Right ventricle myocardium inferior (tissue), 1 donor: Measurements from ENCODE around the gene GPR65. TPM values are rescaled to one million over a fixed set of nuclear protein-coding genes. Genes with fewer than 3 reads are reported as not detected.
"Not testable (repeated sequence)": the region's sequence is repeated elsewhere in the genome, so short reads cannot be mapped to it uniquely, and the experiment has no call there.

Experiments used
- ATAC-seq: fragments of 200-7000 bp; cut with Tn5 transposase; one replicate; pipeline ENCODE4 v1.9.1; 2020; ENCODE audit warnings: mild to moderate bottlenecking, moderate library complexity
- DNase-seq: peaks from one replicate; pipeline ENCODE4 v3.0.0; 2021; ENCODE audit errors: missing footprints
- intact Hi-C: fragments of 100-400 bp; cut with DNase I; formaldehyde crosslinking; loops from one replicate; pipeline ENCODE4 v1.11.0; 2022
- total RNA-seq: library from RNA; stranded (reverse); fragmentation: NEBNext Ultra II Directional; extraction: Animal tissue kit (Norgen Biotek cat#: 25700); gene quantifications from one replicate; pipeline ENCODE4 v1.2.1, GENCODE V29; 2021
- donor health status: DM: no; HTN: yes; CAD: no; lungs with severe emphysema.

GPR65 gene
- total RNA-seq, 1 donor from 2014 or later: 0.62 TPM

DNA sequence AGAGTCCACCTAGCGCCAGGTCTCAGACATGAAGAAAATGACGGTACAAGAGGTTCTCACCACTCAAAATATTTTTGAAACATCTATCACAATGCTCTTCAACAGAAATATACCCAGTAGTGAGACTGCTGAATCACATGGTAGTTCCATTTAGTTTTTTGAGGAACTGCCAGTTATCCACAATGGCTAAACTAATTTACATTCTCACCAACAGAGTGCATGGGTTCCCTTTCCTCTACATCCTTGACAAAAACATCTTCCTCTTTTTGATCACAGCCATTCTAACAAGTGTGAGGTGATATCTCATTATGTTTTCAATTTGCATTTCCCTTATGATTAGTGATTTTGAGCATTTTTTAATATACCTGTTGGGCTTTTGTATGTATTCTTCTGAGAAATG is 5.7 kb upstream of the GPR65 start:
- ATAC-seq: no peak
- intact Hi-C loops: no loop called here

DNA sequence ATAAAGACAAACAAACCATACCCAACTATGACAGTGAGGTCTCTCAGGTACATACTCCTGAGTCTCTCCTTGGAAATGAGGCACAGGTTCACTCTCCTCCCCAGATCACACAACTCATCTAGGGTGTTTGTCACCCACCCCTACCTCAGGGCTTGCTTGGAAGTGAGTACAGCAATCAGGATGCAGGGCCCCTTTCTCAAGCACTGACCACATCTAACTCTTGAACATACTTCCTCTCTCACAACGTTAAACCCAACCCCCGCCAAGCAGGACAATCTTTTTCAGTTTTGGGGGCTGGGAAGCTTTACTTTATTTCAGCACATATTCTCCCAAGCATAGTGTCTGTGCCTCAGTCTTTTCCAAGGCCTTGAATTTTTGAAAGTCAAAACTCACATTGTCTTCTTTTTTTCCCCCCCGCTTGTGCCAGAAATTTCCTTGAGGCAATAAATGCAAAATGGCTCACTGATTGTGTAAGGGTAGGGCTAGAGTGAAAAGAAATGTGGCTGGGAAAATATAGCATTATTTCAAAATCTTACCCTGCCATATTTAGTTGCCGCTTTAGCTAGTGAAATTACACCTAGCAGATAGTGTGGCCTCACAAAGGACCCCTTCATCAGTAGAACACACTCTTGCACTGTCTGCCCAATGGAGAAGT is 2.4 kb upstream of the GPR65 start:
- no peak for DNase-seq
- no peak for ATAC-seq
- intact Hi-C loops: no loop called here

More for the DNA sequence above, 5.7 kb upstream of the GPR65 start:
- DNase-seq: no peak

DNA sequence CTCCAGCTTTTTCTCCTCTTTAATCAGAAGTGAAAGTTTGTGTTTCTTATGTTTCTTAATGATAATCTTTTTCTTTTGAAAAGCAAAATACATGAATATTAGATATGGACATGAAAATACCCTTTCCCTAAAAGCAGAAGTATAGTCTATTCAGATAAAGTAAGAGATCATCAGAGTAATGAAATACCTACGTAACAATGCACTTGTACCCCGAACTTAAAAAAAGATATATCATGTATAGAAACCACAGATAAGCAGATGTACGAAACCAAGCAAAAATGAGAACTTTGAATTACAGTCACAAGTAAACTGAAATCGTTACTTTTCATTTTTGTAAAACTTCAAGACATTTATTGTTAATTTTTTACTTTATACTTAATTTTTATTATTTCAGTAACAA is 1.5 kb upstream of the GPR65 start:
- no peak for ATAC-seq
- intact Hi-C loops: no loop called here

DNA sequence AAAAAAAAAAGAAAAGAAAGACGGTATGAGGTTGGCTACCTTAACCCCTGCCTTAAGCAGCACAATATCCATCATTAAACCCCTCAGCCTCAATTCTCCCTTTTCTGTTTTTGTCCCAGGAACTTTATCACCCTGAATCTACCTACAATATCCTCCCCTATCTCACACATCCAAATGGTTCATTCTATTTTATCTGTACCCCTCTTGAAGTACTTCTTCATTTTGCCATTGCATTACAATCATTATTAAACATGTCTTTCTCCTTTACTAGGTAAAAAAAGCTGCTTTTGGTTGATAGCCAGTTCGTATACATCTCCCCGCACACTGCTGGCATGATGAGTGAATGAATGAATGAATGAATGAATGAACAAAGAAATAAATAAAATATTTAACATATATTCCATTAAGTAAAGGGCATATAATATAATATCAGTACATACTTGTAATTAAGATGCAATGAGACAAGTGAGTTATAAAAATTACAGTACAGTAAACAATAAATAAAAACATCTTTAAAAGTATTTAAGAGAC is 364 bp upstream of the GPR65 start:
- ATAC-seq: no peak

More for the DNA sequence above, 1.5 kb upstream of the GPR65 start:
- DNase-seq: no peak

DNA sequence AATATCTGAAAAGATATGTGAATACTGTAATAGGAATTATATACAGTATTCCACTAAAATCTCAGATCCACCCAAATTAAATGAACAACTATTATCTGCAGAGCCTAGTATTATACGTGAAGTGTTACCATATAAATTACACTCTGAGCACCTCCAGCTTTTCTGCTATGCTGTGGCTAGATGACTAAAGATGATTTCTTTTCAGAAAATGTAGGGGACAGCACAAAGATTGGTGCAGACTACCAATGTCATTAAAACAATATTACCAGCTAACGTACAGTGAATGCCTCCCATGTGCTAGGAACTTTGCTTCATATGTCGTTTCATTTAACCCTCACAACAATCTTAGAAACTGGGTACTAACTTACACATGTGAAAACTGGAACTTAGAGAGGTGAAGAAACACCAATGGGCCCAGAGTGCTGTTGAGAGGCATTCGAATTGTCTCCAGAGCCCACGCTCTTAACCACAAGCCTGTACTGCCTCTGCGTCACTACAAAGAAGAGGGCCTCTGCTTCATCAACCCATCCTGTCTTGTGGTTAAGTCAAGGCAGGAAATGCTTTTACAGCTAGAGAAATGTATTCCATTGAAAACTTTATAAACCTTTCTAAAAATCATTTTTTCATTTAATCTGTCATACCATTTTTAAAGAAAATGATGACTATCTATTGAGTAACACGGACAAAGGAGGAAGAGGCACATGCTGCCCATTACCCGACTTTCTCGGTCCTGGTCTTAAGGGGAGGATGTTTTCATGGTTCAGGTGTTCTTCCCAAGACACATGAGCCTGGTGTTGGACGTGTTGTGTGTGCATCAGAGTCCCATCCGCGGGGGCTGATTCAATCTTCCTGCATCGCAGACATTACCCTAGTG is 1.3 kb downstream of the GPR65 start:
- ATAC-seq (peak; percentile 37), DNase-seq (no peak)
- intact Hi-C loops: no loop called here

More for the DNA sequence above, 364 bp upstream of the GPR65 start:
- DNase-seq: no peak
- intact Hi-C loops: no loop called here

DNA sequence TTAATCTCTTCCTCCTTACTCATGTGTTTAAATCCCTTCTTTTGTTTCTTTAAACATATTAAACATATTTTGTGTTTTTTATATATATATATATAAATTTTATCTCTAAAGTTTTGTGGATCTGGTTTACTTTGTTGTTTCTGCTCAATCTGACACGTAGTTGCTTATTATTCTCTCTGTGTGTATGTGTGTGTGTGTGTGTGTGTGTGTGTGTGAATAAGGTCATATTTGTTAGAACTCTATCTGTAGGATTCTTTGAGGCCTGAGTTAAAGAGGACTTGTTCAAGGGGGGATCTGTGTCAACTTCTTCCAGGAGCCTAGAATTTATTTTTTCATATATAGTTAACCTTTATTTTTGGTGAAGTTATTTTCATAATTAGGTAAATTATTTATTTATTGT is 2.7 kb downstream of the GPR65 start:
- ATAC-seq: no peak
- intact Hi-C loops: no loop called here

GRCh38 chr14:88008039-88008742 is 3.3 kb downstream of the GPR65 start:
- no peak for DNase-seq
- intact Hi-C loops: no loop called here
- no peak for ATAC-seq

More for the DNA sequence above, 2.7 kb downstream of the GPR65 start:
- no peak for DNase-seq

- DNase-seq: no peak
- intact Hi-C loops: no loop called here
- ATAC-seq: no peak
These were observed 4.6 kb downstream of the GPR65 start for GRCh38 chr14:88009486-88009885.

GRCh38 chr14:88010331-88010730 is 5.4 kb downstream of the GPR65 start:
- intact Hi-C loops: loop anchor here (5.0 kb wide), 1 partner anchor 857 kb away; no protein-coding TSS in a partner anchor
- no peak for DNase-seq
- ATAC-seq: no peak

DNA sequence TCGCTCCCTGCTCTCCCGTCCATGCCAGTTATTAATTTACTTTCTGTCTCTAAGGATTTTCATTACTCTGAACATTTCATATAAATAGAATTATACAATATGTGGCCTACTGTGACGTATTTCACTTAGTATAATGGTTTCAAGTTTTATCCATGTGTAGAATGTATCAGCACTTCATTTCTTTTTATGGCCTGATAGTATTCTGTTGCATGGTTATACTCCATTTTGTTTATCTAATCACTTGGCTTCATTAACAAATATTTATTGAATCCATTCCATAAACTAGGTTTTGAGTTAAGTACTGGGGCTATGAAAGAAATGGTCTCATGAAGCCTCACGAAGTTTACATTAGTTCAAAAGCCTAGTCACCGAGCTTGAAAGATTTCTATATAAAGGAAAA is 7.6 kb downstream of the GPR65 start:
- intact Hi-C loops: loop anchor here (5.0 kb wide), 1 partner anchor 855 kb away; no protein-coding TSS in a partner anchor
- ATAC-seq (no peak), DNase-seq (no peak)

GRCh38 chr14:88013750-88014349 is 8.9 kb downstream of the GPR65 start:
- intact Hi-C loops: loop anchor here (2.0 to 5.0 kb wide), 2 partner anchors 155 to 853 kb away; no protein-coding TSS in a partner anchor
- ATAC-seq: peak; percentile 88
- DNase-seq: no peak

GRCh38 chr14:88016768-88017167 is 11.8 kb downstream of the GPR65 start:
- DNase-seq (no peak), ATAC-seq (no peak)
- intact Hi-C loops: no loop called here

- intact Hi-C loops: no loop called here
- ATAC-seq (no peak), DNase-seq (no peak)
These were observed 12.6 kb downstream of the GPR65 start for GRCh38 chr14:88017535-88017934.

- no peak for ATAC-seq
- intact Hi-C loops: no loop called here
These were observed 18.8 kb downstream of the GPR65 start for GRCh38 chr14:88023658-88024187.

GRCh38 chr14:88024252-88025086 is 19.5 kb downstream of the GPR65 start:
- intact Hi-C loops, ATAC-seq, DNase-seq: not testable (repeated sequence)

More at GRCh38 chr14:88023658-88024187, 18.8 kb downstream of the GPR65 start:
- no peak for DNase-seq

DNA sequence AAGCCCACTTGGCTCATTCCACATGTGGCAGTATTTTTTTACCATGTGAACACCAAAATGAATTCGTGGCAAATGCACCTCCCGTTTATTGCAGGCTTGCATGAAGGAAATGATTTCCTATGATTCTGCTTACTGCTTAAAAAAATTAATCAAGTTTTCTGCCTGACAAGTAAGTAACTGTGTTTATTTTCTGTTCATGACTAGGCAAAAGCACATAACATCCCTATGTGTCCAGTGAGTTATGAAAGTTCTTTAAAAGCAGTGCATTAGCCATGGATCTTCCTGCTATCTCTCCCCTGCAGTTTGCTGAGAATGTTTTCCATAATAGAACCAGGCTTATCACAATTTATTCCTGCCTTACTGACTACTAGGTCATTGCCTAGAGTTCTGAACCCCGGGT is 20.4 kb downstream of the GPR65 start:
- ATAC-seq (no peak), DNase-seq (no peak)
- intact Hi-C loops: no loop called here

DNA sequence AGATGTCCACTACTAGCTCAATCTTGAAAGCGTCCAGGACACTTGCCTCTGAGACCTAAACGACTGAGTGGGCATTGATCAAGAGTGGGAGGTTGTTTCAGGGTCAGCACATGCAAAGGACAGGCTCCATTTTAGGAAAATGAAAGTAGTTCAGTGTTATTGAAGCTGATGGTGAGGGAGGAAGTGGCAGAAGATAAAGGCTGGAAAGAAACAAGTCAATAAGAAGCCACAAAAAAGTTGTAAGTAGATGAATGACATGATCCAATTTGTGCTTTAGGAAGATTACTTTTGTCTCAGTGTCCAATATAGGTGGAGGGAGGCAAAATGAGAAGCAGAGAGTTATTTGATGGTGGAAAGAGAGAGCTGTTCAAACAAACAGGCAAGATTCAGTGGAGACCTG is 22.0 kb downstream of the GPR65 start:
- no peak for DNase-seq
- ATAC-seq: no peak
- intact Hi-C loops: no loop called here

- DNase-seq (no peak), ATAC-seq (no peak)
- intact Hi-C loops: no loop called here
These were observed 24.6 kb downstream of the GPR65 start for GRCh38 chr14:88029500-88029899.
